NB4 (cell line): ENCODE results near the gene ZNF512.
"Not testable (repeated sequence)": the region's sequence is repeated elsewhere in the genome, so short reads cannot be mapped to it uniquely, and the experiment has no call there.

Source experiments
- DNase-seq: peaks from one replicate; pipeline ENCODE4 v3.0.0; 2010; ENCODE audit warnings: low read depth
- H3K4me3 ChIP-seq: one replicate; pipeline ENCODE4 v1.5.1; 2011; ENCODE audit warnings: mild to moderate bottlenecking, low read depth, low read length, moderate library complexity
- MYC ChIP-seq: IDR thresholded peaks from 2 replicates; pipeline ENCODE4 v1.6.1; 2011; ENCODE audit warnings: low read depth, low read length
- POLR2A ChIP-seq: IDR thresholded peaks from 2 replicates; pipeline ENCODE4 v1.6.1; 2011; ENCODE audit warnings: mild to moderate bottlenecking; ENCODE audit not compliant: insufficient read length; ENCODE audit errors: extremely low read depth
- TF ChIP-seq, protein P1 (sequence below): IDR thresholded peaks from 2 replicates; pipeline ENCODE4 v1.6.1; 2011; ENCODE audit warnings: low read depth, low read length
- TF ChIP-seq, protein P2 (sequence below): IDR thresholded peaks from one replicate; pipeline ENCODE4 v1.5.1; 2012; ENCODE audit warnings: low read depth, low read length

The ZNF512 gene

DNA sequence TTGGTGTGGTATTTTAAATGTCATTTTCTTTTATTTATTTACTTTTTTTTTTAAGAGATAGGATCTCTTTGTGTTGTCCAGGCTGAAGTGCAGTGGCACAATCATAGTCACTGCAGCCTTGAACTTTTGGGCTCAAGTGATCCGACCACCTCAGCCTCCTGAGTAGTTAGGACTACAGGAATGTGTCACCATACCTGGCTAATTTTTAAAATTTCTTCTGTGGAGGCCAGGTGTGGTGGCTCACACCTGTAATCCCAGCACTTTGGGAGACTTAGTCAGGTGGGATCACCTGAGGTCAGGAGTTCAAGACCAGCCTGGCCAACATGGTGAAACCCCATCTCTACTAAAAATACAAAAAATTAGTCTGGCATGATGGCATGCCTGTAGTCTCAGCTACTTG is 33.5 kb upstream of the ZNF512 start:
- H3K4me3 ChIP-seq = no peak overlapping the region
- no peak for DNase-seq
- TF ChIP-seq, protein P1, sequence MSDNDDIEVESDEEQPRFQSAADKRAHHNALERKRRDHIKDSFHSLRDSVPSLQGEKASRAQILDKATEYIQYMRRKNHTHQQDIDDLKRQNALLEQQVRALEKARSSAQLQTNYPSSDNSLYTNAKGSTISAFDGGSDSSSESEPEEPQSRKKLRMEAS = no peak
- no peak for TF ChIP-seq POLR2A
- TF ChIP-seq, protein P2, sequence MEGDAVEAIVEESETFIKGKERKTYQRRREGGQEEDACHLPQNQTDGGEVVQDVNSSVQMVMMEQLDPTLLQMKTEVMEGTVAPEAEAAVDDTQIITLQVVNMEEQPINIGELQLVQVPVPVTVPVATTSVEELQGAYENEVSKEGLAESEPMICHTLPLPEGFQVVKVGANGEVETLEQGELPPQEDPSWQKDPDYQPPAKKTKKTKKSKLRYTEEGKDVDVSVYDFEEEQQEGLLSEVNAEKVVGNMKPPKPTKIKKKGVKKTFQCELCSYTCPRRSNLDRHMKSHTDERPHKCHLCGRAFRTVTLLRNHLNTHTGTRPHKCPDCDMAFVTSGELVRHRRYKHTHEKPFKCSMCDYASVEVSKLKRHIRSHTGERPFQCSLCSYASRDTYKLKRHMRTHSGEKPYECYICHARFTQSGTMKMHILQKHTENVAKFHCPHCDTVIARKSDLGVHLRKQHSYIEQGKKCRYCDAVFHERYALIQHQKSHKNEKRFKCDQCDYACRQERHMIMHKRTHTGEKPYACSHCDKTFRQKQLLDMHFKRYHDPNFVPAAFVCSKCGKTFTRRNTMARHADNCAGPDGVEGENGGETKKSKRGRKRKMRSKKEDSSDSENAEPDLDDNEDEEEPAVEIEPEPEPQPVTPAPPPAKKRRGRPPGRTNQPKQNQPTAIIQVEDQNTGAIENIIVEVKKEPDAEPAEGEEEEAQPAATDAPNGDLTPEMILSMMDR = no peak
- no peak for TF ChIP-seq MYC

DNA sequence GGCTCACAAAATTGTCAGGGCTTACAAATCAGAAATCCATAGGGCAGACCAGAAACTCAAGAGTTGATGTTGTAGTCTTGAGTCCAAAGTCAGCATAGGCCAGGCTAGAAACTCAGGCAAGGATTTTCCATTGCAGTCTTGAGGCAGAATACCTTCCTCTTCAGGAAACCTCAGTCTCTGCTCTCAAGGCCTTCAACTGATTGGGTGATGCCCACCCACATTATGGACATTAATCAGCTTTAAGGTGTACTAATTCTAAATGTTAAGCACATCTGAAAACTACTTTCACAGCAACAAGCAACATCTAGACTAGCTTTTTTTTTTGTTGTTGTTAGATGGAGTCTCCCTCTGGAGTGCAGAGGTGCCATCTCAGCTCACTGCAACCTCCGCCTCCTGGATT is 31.3 kb upstream of the ZNF512 start:
- TF ChIP-seq, protein P2 = no peak
- TF ChIP-seq MYC (no peak), POLR2A (no peak)
- TF ChIP-seq, protein P1 = no peak
- DNase-seq = no peak

DNA sequence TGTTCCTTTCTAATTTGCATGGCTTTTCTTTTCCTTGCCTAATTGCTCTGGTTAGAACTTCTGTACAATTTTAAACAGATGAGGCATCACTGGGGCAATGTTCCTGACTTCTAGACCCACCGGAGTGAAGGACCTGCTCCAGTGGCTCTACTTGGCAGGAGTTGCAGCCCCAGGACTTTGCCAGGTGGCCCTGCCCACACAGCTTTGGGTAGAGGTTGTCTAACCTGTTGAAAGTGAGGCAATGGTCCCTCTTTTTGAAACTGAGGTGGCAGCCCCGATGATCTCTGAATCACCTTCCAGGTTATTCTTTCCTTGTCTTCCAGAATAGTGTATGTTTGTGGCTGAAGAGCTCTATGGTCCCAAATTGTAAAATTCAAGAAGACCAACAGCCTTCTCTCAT is 29.9 kb upstream of the ZNF512 start:
- TF ChIP-seq, protein P2 = no peak
- TF ChIP-seq MYC (no peak), POLR2A (no peak)
- TF ChIP-seq, protein P1 = no peak
- DNase-seq = no peak
- no peak overlapping the region for H3K4me3 ChIP-seq

More for the DNA sequence above, 31.3 kb upstream of the ZNF512 start:
- no peak overlapping the region for H3K4me3 ChIP-seq

DNA sequence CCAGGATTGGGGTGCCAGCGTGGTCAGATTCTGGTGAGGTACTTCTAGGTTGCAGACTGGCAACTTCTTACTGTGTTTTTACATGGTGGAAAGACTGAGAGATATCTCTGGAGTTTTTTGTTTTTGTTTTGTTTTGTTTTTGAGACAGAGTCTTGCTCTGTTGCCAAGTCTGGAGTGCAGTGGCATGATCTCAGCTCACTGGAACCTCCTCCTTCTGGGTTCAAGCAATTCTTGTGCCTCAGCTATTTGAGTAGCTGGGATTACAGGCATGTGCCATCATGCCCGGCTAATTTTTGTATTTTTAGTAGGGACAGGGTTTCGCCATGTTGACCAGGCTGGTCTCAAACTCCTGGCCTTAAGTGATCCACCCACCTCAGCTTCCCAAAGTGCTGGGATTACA is 28.4 kb upstream of the ZNF512 start:
- not testable (repeated sequence) for DNase-seq

DNA sequence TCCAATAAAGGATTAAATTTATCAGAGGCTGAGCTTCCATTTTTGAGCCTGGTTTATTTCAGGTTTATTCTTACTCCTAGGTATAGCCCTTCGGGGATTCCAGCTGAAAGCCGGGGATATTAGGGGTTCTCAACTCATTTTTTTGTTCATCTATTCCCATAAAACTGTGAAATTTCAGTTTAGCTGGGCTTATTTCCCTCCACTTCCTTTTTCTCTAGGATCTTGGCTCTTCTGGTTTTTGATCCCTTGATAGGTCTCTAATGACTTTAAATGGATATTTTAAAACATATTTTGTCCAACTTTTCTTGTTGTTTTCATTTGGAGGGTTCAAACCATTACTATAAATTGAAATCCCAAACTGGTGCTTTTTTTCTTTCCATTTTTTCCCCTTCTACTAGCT is 23.6 kb upstream of the ZNF512 start:
- no peak for DNase-seq
- H3K4me3 ChIP-seq = no peak overlapping the region
- TF ChIP-seq POLR2A (no peak), MYC (no peak)
- TF ChIP-seq, protein P2 = no peak
- TF ChIP-seq, protein P1 = no peak

More for the DNA sequence above, 28.4 kb upstream of the ZNF512 start:
- not testable (repeated sequence) for H3K4me3 ChIP-seq

DNA sequence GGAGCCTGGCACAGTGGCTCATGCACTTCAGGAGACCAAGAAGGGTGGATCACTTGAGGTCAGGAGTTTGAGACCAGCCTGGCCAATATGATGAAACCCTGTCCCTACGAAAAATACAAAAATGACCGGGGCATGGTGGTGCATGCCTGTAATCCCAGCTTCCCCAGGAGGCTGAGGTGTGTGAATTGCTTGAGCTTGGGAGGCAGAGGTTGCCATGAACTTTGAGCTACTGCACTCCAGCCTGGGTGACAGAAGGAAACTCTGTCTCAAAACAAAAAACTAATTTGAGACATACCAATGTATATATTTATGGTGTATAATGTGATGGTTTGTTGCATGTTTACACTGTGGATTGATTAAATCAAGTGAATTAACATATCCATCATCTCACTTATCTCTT is 21.8 kb upstream of the ZNF512 start:
- TF ChIP-seq POLR2A = no peak
- TF ChIP-seq, protein P2 = no peak
- no peak for TF ChIP-seq MYC
- TF ChIP-seq, protein P1 = no peak
- no peak overlapping the region for H3K4me3 ChIP-seq
- no peak for DNase-seq
